Activated CD4-positive, alpha-beta memory T cell treated with anti-CD3 and anti-CD28 coated beads for 36 hours (primary cell): ENCODE results near the gene NOTCH3. TPM values are rescaled to one million over a fixed set of nuclear protein-coding genes. Genes with fewer than 3 reads are reported as not detected.
A peak's percentile ranks its signal among the peaks of the same experiment; 100 is the strongest.

Experiments used
- CTCF ChIA-PET: fragments of 350-600 bp; sonication (Branson Sonifier 250); formaldehyde crosslinking; loops from one replicate; lab custom pipeline; 2021; ENCODE audit warnings: antibody characterized with exemption, inconsistent platforms; lab: Charles Lee
- POLR2A ChIA-PET: fragments of 350-600 bp; sonication (Branson Sonifier 250); formaldehyde crosslinking; loops from one replicate; lab custom pipeline; 2021; ENCODE audit warnings: antibody characterized with exemption; lab: Charles Lee
- DNase-seq: peaks from one replicate; pipeline ENCODE4 v3.0.0-alpha.2; 2020
- H3K27ac Mint-ChIP-seq: one replicate; pipeline ENCODE4 v1.8.0; 2021; ENCODE audit warnings: mixed read lengths
- H3K27me3 Mint-ChIP-seq: one replicate; pipeline ENCODE4 v1.8.0; 2021; ENCODE audit warnings: mixed read lengths
- H3K36me3 Mint-ChIP-seq: one replicate; pipeline ENCODE4 v1.8.0; 2021; ENCODE audit warnings: mixed read lengths
- H3K4me1 Mint-ChIP-seq: one replicate; pipeline ENCODE4 v1.8.0; 2021; ENCODE audit warnings: low read depth, mixed read lengths
- H3K4me3 Mint-ChIP-seq: one replicate; pipeline ENCODE4 v1.8.0; 2021; ENCODE audit warnings: mild to moderate bottlenecking, mixed read lengths
- H3K9me3 Mint-ChIP-seq: one replicate; pipeline ENCODE4 v1.8.0; 2021; ENCODE audit warnings: mixed read lengths
- intact Hi-C: fragments of 100-400 bp; cut with micrococcal nuclease; formaldehyde crosslinking; loops from one replicate; pipeline ENCODE4 v1.15.1; 2023
- total RNA-seq, 2 experiments: library from RNA; stranded (reverse); gene quantifications; one replicate each; pipeline ENCODE4 v1.2.3, GENCODE V29; 2021

Gene NOTCH3
- total RNA-seq, 2 experiments from 2014 or later: not detected

DNA sequence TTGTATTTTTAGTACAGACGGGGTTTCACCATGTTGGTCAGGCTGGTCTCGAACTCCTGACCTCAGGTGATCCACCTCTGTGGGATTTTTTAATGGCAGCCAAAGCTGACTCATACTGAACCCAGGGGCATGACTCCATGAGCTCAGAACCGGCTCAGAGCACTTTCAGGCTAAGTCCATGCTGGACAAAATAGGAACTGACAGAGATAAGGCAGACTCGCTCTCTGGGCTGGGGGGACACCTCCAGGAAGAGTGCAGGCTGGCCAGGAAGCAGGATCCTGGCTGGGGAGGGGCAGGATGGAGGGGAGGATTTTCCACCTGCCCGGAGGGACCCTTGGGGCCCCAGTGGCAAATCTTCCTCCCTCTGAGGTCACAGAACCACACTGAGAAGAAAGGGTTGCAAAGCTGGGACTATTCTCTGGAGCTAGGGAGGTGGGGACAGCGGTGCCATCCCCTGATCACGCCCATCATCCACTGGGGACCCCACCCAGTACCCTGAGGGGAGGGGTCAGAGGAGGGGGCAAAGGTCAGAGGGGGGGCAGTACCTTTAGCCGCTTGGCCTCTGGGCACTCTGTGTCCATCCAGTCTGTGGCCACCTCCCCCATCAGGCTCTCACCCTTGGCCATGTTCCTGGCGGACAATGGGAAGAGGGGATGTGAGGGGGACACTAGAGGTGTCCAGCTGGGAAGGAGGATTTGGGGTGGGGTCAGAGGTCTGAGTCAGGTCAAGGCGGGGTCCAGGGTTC is 31.1 kb downstream of the NOTCH3 start:
- intact Hi-C loops: no loop called here
- Mint-ChIP-seq H3K36me3 (no peaks in the 10 kb centered on the region), H3K4me1 (no peaks in the 10 kb centered on the region), H3K27me3 (no peaks in the 10 kb centered on the region), H3K27ac (no peak overlapping the region), H3K9me3 (peaks cover 19% of the 10 kb centered on the region), H3K4me3 (no peak overlapping the region)
- POLR2A ChIA-PET: no interaction called here
- DNase-seq: no peak
- CTCF ChIA-PET: interaction anchor here (1.5 to 3.9 kb wide), 2 partner anchors 7 to 15 kb away, joined by 4 to 13 read pairs; no protein-coding TSS in a partner anchor

DNA sequence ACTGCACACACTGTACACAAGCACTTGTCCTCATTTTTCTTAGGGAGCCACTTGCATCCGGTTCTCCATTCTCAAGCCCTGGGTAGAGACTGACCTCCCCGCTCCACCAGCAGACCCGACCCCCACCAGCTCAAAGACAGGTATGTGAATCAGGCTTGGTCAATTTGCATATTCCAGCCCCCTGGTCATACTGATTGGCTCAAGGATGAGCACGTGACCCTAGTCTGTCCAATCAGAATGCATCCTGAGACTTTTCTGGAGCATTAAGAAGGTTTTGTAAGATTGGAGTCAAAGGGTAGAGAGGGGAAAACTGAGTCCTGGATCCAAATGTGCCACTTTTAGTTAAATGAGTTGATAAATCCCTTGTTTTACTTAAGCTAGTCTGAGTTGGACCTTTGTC is 34.1 kb downstream of the NOTCH3 start:
- intact Hi-C loops: no loop called here
- no peaks in the 10 kb centered on the region for H3K27me3 Mint-ChIP-seq
- peaks cover 22% of the 10 kb centered on the region for H3K9me3 Mint-ChIP-seq
- no peak for DNase-seq
- H3K27ac Mint-ChIP-seq: no peak overlapping the region
- no peaks in the 10 kb centered on the region for H3K36me3 Mint-ChIP-seq
- no peaks in the 10 kb centered on the region for H3K4me1 Mint-ChIP-seq
- no peak overlapping the region for H3K4me3 Mint-ChIP-seq
- ChIA-PET CTCF (interaction anchor here (1.7 to 3.9 kb wide), 2 partner anchors 10 to 12 kb away, joined by 5 to 13 read pairs; no protein-coding TSS in a partner anchor), POLR2A (no interaction called here)

DNA sequence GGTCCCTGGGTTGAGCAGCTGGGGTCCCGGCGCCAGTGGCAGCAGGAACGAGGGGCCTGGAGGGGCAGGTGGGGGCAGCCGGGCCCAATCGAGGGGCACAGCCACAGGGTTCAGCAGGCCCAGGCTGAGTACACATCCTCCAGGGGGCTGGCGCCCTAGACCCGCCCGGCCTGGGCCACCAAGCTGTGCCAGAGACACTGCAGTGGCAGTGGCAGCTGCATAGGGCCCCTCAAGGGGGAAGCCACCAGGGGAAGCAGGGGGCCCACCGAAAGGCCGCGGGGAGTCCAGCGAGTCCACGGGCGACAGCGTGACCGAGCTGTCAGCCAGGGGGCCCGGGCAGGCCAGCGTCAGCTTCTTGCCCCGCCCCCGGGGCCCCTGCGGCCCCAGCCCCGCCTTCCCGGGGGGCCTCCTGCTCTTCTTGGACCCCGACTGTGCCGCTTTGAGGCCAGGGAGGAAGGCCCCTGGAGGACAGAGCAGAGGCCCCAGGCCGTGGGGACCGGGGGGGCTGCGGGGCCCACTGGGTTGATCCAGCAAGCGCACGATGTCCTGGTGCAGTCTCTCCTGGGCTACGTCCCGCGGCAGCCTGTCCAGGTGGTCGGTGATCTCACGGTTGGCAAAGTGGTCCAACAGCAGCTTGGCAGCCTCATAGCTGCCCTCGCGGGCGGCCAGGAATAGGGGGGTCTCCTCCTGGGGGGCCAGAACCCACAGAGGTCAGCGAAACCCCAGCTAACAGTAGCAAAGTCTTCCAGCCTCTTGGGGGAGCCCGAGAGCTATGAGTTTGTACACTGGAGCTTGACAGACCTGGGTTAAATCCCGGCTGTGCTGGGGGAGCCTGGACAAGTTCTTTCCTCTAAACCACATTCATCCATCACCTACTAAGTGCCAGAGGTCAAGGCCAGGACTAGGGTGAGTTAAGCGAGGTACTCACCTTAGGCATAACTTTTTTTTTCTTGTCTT is 39.5 kb downstream of the NOTCH3 start:
- Mint-ChIP-seq H3K4me1 (no peaks in the 10 kb centered on the region), H3K36me3 (no peaks in the 10 kb centered on the region), H3K27me3 (no peaks in the 10 kb centered on the region), H3K4me3 (no peak overlapping the region), H3K27ac (no peak overlapping the region), H3K9me3 (peaks cover 18% of the 10 kb centered on the region)
- intact Hi-C loops: no loop called here
- ChIA-PET POLR2A (no interaction called here), CTCF (interaction anchor here (0.7 to 1.3 kb wide), 5 partner anchors 37 to 394 kb away, joined by 3 read pairs; no protein-coding TSS in a partner anchor)
- peak; percentile 18 for DNase-seq

DNA sequence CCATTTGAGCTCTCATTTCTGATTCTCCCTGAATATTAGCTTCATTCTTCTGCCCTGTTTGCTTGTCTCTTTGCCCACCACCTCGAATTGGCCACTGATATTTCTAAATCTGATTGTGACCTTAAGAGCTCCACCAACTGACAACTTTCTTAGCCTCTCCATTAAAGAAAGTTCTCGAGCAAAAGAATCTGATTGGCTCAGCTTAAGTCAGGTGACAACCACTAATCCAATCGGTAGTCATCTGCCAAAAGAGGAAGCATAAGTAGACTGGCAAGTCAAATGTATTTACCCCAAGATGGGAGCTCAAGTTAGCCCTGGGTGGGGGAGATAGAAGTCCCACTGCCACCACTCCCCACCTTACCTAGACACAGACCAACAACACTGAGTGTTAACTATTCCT is 41.5 kb downstream of the NOTCH3 start:
- H3K4me3 Mint-ChIP-seq: no peak overlapping the region
- intact Hi-C loops: no loop called here
- no peaks in the 10 kb centered on the region for H3K36me3 Mint-ChIP-seq
- CTCF ChIA-PET: interaction anchor here (0.6 to 3.8 kb wide), 4 partner anchors 58 to 373 kb away, joined by 3 to 17 read pairs (median 6); no protein-coding TSS in a partner anchor
- no peak for DNase-seq
- no peaks in the 10 kb centered on the region for H3K4me1 Mint-ChIP-seq
- H3K9me3 Mint-ChIP-seq: peaks cover 3% of the 10 kb centered on the region
- POLR2A ChIA-PET: no interaction called here
- H3K27ac Mint-ChIP-seq: no peak overlapping the region
- H3K27me3 Mint-ChIP-seq: peaks cover 3% of the 10 kb centered on the region

DNA sequence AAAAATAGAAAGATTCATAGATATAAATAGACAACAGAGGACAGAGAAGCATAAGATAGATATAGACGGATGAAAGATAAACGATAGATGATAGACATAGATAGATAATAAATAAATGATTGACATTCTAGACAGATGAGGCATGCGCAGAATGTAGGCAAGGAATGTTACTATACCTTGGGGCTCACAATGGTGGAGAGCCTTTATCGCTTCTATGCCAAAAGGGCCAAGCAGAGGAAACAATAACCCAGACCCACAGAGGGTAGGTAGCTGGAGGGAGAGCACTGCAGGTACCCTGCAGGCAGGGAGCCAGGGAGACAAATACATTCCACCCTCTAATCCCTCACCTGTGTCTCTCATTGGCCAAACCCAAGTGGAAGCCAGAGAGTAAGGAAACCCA is 44.4 kb downstream of the NOTCH3 start:
- DNase-seq: no peak
- H3K9me3 Mint-ChIP-seq: peaks cover 5% of the 10 kb centered on the region
- no peaks in the 10 kb centered on the region for H3K4me1 Mint-ChIP-seq
- POLR2A ChIA-PET: no interaction called here
- no peak overlapping the region for H3K4me3 Mint-ChIP-seq
- H3K27me3 Mint-ChIP-seq: peaks cover 3% of the 10 kb centered on the region
- no peaks in the 10 kb centered on the region for H3K36me3 Mint-ChIP-seq
- CTCF ChIA-PET: interaction anchor here (3.8 kb wide), 1 partner anchor 55 kb away, joined by 17 read pairs; no protein-coding TSS in a partner anchor
- H3K27ac Mint-ChIP-seq: no peak overlapping the region
- intact Hi-C loops: no loop called here

DNA sequence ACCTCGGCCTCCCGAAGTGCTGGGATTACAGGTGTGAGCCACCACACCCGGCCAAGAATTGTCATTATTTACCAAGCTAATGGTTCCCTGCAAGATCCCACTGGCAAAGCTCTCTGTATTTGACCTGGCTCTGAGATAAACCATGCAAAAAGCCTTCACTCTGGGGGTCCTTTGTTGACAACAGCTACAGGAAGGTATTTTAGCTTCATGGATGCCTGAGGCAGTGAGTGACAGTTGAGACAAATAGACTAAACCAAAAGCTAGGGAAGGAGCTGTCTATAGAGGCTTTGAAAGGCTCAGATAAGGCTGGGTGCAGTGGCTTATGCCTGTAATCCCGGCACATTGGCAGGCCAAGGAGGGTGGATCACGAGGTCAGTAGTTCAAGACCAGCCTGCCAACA is 45.5 kb downstream of the NOTCH3 start:
- peaks cover 2% of the 10 kb centered on the region for H3K4me1 Mint-ChIP-seq
- DNase-seq: no peak
- no peak overlapping the region for H3K4me3 Mint-ChIP-seq
- ChIA-PET POLR2A (no interaction called here), CTCF (interaction anchor here (1.2 to 7.6 kb wide), 5 partner anchors 19 to 109 kb away, joined by 3 to 92 read pairs (median 4); no protein-coding TSS in a partner anchor)
- intact Hi-C loops: no loop called here
- no peaks in the 10 kb centered on the region for H3K36me3 Mint-ChIP-seq
- no peak overlapping the region for H3K27ac Mint-ChIP-seq
- H3K9me3 Mint-ChIP-seq: peaks cover 5% of the 10 kb centered on the region
- peaks cover 5% of the 10 kb centered on the region for H3K27me3 Mint-ChIP-seq

DNA sequence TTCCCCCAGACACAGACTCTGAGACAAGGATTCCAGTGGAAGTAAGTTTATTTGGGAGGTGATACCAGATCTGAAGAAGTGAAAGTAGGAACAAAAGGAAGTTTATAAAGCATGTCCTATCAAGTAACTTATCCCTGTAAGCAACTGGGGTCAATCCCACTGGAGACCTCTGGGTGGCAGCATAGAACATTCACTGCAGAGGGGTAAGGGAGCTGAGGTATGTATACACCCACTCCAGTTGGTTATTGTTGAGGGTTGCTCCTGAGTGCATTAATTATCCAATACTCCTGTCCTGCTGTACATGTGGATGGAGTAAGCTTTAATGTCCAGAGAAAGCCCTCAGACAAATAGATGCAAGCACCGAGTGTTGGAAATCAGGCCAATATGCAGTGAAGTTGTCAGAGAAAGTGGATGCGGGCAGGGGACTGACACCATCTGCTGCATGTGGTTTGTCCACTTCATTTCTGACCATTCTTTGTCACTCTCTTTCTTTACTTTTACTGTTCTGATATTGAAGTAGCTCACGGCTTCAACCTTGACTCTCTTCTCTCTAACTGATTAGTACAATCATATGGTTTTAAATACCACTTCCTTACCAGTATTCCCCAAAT is 46.7 kb downstream of the NOTCH3 start:
- peak; percentile 65 for DNase-seq
- H3K27ac Mint-ChIP-seq: no peak overlapping the region
- CTCF ChIA-PET: interaction anchor here (0.7 to 7.6 kb wide), 13 partner anchors 12 to 452 kb away, joined by 3 to 92 read pairs (median 4); partner anchors contain the start of gene AKAP8L
- peaks cover 5% of the 10 kb centered on the region for H3K9me3 Mint-ChIP-seq
- intact Hi-C loops: no loop called here
- peaks cover 2% of the 10 kb centered on the region for H3K4me1 Mint-ChIP-seq
- no peaks in the 10 kb centered on the region for H3K36me3 Mint-ChIP-seq
- POLR2A ChIA-PET: no interaction called here
- H3K4me3 Mint-ChIP-seq: no peak overlapping the region
- peaks cover 5% of the 10 kb centered on the region for H3K27me3 Mint-ChIP-seq

DNA sequence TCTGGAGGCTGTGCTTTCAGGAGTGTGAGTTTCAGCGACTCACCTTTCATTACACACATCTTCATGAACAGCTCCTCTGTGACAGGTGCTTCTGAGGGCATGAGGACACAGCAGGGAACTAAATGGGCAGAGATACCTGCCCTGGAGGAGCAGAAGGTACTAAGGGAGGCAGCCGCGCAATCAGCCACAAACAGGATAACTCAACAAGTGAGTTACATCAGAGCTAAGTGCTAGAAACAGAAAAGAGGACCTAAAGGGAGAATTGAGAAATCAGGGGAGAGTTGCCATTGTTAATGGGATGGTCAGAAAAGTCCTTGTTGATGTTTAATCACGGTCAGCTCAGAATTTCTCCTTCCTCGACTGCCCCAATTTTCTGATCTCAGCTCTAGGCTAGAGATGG is 51.1 kb downstream of the NOTCH3 start:
- intact Hi-C loops: loop anchor here (1.0 to 2.0 kb wide), 2 partner anchors 48 to 57 kb away; no protein-coding TSS in a partner anchor
- Mint-ChIP-seq H3K27ac (no peak overlapping the region), H3K4me1 (peaks cover 4% of the 10 kb centered on the region), H3K27me3 (peaks cover 5% of the 10 kb centered on the region), H3K9me3 (peaks cover 5% of the 10 kb centered on the region), H3K4me3 (no peak overlapping the region), H3K36me3 (no peaks in the 10 kb centered on the region)
- DNase-seq: no peak
- CTCF ChIA-PET: interaction anchor here (1.1 to 7.6 kb wide), 5 partner anchors 19 to 58 kb away, joined by 4 to 92 read pairs (median 5); no protein-coding TSS in a partner anchor
- POLR2A ChIA-PET: no interaction called here

DNA sequence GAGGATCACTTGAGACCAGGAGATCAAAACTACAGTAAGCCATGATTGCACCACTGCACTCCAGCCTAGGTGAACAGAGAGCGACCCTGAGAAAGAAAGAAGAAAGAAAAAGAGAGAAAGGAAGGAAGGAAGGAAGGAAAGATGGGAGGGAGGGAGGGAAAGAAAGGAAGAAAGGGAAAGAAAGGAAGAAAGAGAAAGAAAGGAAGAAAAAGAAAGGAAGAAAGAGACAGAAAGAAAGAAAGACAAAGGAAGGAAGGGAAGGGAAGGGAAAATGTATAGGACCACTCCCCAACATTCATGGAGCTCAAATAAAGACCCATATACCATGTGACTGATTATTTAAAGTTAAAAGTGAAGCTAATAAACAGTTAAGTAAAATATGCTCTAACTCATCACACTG is 53.7 kb downstream of the NOTCH3 start:
- CTCF ChIA-PET: interaction anchor here (1.2 to 1.4 kb wide), 2 partner anchors 46 to 55 kb away, joined by 4 to 12 read pairs; no protein-coding TSS in a partner anchor
- POLR2A ChIA-PET: no interaction called here
- Mint-ChIP-seq H3K27me3 (peaks cover 2% of the 10 kb centered on the region), H3K4me1 (peaks cover 4% of the 10 kb centered on the region), H3K27ac (no peak overlapping the region), H3K36me3 (no peaks in the 10 kb centered on the region), H3K9me3 (no peaks in the 10 kb centered on the region), H3K4me3 (no peak overlapping the region)
- no peak for DNase-seq
- intact Hi-C loops: no loop called here

DNA sequence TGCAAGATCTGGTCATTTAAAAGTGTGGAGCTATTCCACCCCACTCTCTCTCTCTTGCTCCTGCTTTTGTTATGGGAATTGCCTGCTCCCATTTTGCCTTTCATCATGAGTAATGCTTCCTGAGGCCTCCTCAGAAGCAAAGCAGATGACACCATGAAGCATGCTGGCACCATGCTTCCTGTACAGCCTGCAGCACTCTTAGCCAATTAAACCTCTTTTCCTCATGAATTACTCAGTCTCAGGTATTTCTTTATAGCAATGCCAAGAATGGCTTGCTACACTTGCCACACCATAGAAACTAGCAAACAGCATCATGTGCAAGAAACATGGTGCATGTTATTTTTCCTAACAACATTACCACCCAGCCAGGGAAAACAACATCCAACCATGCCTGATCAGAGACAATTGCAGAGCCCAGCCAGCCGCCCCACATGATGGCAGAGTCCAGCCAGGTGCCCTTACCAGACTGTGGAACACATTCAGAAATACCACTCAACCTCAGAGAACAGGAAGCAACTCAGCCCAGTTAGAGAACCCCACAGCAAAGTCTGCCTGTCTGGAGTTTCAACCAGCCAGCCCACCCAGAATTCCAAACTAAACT is 56.6 kb downstream of the NOTCH3 start:
- CTCF ChIA-PET: no interaction called here
- POLR2A ChIA-PET: no interaction called here
- H3K27ac Mint-ChIP-seq: no peak overlapping the region
- peaks cover 2% of the 10 kb centered on the region for H3K4me1 Mint-ChIP-seq
- peaks cover 2% of the 10 kb centered on the region for H3K27me3 Mint-ChIP-seq
- intact Hi-C loops: no loop called here
- H3K4me3 Mint-ChIP-seq: no peak overlapping the region
- peaks cover 3% of the 10 kb centered on the region for H3K36me3 Mint-ChIP-seq
- H3K9me3 Mint-ChIP-seq: peaks cover 5% of the 10 kb centered on the region
- no peak for DNase-seq

DNA sequence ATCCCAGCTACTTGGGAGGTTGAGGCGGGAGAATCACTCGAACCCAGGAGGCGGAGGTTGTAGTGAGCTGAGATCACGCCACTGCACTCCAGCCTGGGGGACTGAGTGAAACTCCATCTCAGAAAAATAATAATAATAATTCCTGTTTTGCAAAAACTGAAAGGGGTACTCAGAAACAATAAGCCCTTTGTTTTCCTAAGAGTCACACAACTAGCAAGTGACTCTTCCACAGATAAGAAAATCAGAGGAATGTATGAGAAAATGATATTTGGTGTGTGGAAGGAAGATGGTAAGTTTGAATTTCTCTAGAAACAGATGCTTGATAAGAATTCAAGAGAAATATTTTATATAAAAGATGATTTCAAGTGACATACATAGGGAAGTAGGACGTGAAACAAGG is 58.5 kb downstream of the NOTCH3 start:
- H3K36me3 Mint-ChIP-seq: peaks cover 4% of the 10 kb centered on the region
- no peak overlapping the region for H3K4me3 Mint-ChIP-seq
- intact Hi-C loops: no loop called here
- H3K27ac Mint-ChIP-seq: no peak overlapping the region
- H3K27me3 Mint-ChIP-seq: peaks cover 4% of the 10 kb centered on the region
- POLR2A ChIA-PET: no interaction called here
- no peaks in the 10 kb centered on the region for H3K4me1 Mint-ChIP-seq
- no peak for DNase-seq
- H3K9me3 Mint-ChIP-seq: peaks cover 13% of the 10 kb centered on the region
- CTCF ChIA-PET: no interaction called here
